ENCODE measurements around the gene UBE2K.
A peak's percentile ranks its signal among the peaks of the same experiment; 100 is the strongest.
"Not testable (repeated sequence)": the region's sequence is repeated elsewhere in the genome, so short reads cannot be mapped to it uniquely, and the experiment has no call there.

The UBE2K gene

GRCh38 chr4:39698424-39699009, 581 bp downstream of the UBE2K start:
- DNase-seq, result peak; percentile 20 to 44 (median 32)

GRCh38 chr4:39699687-39700409, 1.9 kb downstream of the UBE2K start:
- DNase-seq, result no peak

GRCh38 chr4:39700554-39700953, 2.6 kb downstream of the UBE2K start:
- no peak for DNase-seq

GRCh38 chr4:39702716-39703115, 4.8 kb downstream of the UBE2K start:
- no peak for DNase-seq

GRCh38 chr4:39704789-39705188, 6.9 kb downstream of the UBE2K start:
- not testable (repeated sequence) for DNase-seq

GRCh38 chr4:39706334-39706733, 8.4 kb downstream of the UBE2K start:
- no peak for DNase-seq

GRCh38 chr4:39706741-39707511, 9.0 kb downstream of the UBE2K start:
- DNase-seq, result no peak

- DNase-seq, result no peak
These were observed 12.4 kb downstream of the UBE2K start for GRCh38 chr4:39710098-39710896.

GRCh38 chr4:39712819-39713607, 15.1 kb downstream of the UBE2K start:
- no peak for DNase-seq

- DNase-seq, result no peak
These were observed 15.8 kb downstream of the UBE2K start for GRCh38 chr4:39713691-39714090.

- no peak for DNase-seq
These were observed 16.2 kb downstream of the UBE2K start for GRCh38 chr4:39714166-39714565.

- DNase-seq, result no peak
These were observed 17.9 kb downstream of the UBE2K start for GRCh38 chr4:39715788-39716187.

GRCh38 chr4:39716356-39716755, 18.4 kb downstream of the UBE2K start:
- DNase-seq, result no peak

GRCh38 chr4:39717743-39718142, 19.8 kb downstream of the UBE2K start:
- DNase-seq, result not testable (repeated sequence)

- DNase-seq, result no peak
These were observed 20.7 kb downstream of the UBE2K start for GRCh38 chr4:39718366-39719323.

- DNase-seq, result no peak
These were observed 22.1 kb downstream of the UBE2K start for GRCh38 chr4:39719804-39720580.

GRCh38 chr4:39721273-39721672, 23.3 kb downstream of the UBE2K start:
- DNase-seq, result not testable (repeated sequence)

GRCh38 chr4:39721788-39722187, 23.9 kb downstream of the UBE2K start:
- DNase-seq, result no peak

- no peak for DNase-seq
These were observed 31.6 kb downstream of the UBE2K start for GRCh38 chr4:39729557-39729956.

GRCh38 chr4:39730072-39730471, 32.1 kb downstream of the UBE2K start:
- no peak for DNase-seq

All from activated CD4-positive, CD25-positive, alpha-beta regulatory T cell (primary cell).